HG03575 (cell line): Measurements from ENCODE around the gene RASSF4.

Experiments
- ATAC-seq: cut with Tn5 transposase; IDR thresholded peaks from one replicate; pipeline ENCODE4 v1.9.1; 2021; ENCODE audit not compliant: unreplicated experiment, insufficient number of reproducible peaks, low FRiP score; ENCODE audit errors: extremely low read depth

The RASSF4 gene

DNA sequence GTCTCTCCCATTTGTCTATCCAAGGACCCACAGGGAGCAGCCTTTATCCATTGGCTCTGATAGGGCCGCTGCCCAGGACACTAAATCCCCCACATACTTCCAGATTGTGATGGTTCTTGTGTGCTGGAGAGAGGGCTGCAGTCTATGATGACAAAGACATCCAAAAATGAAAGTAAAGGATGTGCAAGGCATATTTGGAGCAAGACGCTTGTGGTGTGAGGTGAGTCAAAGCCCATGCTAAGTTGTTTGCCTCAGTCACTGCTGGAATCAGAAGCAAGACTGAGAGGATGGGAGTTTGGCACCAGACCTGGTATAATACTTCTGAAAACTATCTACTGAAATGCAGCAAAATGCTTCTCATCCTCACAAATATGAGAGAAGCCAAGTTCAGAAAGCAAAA lies 63.8 kb downstream of the RASSF4 start:
- no peak for ATAC-seq

DNA sequence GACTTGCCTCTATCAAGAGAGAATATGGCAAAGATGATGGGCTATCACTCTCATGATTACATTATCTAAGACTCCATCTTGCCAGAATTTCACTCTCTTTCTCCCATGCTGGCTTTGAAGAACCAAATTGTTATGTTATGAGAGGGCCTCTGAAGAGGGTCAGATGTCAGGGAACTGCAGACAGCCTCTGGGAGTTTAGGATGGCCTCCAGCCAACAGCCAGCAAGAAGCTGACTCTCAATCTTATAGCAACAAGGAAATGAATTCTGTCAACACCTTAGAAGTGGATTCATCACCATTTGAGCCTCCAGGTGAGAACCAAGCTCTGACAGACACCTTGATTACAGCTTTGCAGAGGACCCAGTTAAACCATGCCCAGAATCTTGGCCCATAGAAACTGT lies 74.7 kb downstream of the RASSF4 start:
- ATAC-seq = no peak

DNA sequence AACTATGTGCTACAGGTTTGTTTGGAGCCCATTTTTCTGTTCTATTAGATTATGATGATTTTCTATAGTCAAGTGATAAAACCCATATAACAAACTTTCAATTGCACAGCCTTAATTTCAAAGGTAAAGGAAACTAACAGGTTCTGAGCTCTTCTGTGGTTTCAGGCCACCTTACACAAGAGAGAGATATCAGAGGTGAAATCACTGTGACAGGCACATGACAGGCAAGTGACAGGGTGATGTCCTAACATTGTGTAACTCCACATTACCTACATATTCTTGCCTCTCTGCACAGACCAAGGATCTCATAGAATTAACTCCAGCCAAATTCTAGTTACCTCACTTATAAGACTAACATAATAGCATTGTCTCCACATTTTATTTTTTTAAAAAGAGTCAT lies 76.1 kb downstream of the RASSF4 start:
- no peak for ATAC-seq

DNA sequence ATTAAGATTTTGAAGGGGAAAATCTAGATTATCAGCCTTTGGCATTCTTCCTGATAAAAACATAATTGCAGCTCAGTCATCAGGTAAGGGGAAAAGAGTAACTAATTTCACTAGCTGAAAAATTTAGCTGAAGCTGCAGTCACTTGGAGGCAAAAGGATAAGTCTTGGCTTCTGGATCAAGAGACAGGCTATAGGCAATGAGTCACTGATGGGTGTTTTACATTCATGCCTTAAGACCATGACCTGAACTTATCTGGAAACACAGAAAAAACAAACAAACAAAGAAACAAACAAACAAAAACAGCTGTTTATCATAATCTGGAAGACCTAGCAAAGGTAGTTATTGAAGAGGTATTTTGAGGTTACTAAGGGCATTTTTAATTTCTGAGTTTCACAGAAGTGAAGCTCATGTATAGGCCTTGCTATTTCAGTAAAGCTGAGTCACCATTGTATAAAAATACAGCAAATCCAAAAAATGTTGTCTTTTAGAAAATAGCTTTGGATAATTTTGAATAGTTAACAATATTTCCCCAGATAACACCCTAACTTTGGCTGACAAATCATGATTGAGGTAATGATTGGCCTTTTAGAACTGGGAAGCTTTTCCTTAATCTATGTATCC lies 81.4 kb downstream of the RASSF4 start:
- ATAC-seq = no peak

DNA sequence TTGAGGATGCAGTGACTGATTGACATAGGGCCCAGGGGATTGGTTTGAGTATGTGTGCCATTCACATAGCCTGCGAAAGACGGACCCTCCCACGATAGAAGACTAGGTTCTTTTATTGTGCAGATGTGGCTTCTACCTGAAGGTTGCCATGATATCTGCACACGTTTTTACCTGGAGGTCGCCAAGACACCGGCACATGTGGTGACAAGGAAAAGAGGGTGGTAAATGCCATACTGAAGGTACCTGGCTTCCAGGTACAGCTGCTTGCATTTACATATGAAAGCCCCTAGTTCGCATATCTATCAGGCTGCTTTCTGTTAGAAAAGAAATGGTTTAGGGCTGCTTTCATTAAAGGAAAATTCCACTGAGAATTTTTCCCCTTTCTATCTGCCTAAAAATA lies 84.7 kb downstream of the RASSF4 start:
- no peak for ATAC-seq
